Neural cell (in vitro differentiated cells): ENCODE measurements around the gene PDLIM5.

ENCODE experiments used
- EP300 ChIP-seq: fragments of 450-650 bp; conservative IDR thresholded peaks from 2 replicates; pipeline ENCODE4 v1.6.1; 2014; ENCODE audit warnings: antibody characterized with exemption, mild to moderate bottlenecking, moderate library complexity; ENCODE audit not compliant: poor library complexity, severe bottlenecking
- EZH2 ChIP-seq: fragments of 200-600, 300-800 bp; shearing (Covaris generic), sonication (generic); IDR thresholded peaks from 2 replicates; pipeline ENCODE4 v1.6.1; 2014; ENCODE audit warnings: antibody characterized with exemption, low read length, borderline replicate concordance, mild to moderate bottlenecking; ENCODE audit not compliant: insufficient read depth, poor library complexity, severe bottlenecking
- POLR2AphosphoS5 ChIP-seq: IDR thresholded peaks from 2 replicates; pipeline ENCODE4 v1.6.1; 2012
- SMC3 ChIP-seq: fragments of 450-650 bp; conservative IDR thresholded peaks from 2 replicates; pipeline ENCODE4 v1.6.1; 2014; ENCODE audit warnings: antibody characterized with exemption, mild to moderate bottlenecking, moderate library complexity; ENCODE audit not compliant: poor library complexity
- TAF1 ChIP-seq: IDR thresholded peaks from 2 replicates; pipeline ENCODE4 v1.6.1; 2012; ENCODE audit warnings: low read depth
- TF ChIP-seq, protein P1 (sequence below): fragments of 450-650 bp; IDR thresholded peaks from 2 replicates; pipeline ENCODE4 v1.5.1; 2014; ENCODE audit warnings: antibody characterized with exemption, mild to moderate bottlenecking, moderate library complexity; ENCODE audit not compliant: poor library complexity, severe bottlenecking

DNA sequence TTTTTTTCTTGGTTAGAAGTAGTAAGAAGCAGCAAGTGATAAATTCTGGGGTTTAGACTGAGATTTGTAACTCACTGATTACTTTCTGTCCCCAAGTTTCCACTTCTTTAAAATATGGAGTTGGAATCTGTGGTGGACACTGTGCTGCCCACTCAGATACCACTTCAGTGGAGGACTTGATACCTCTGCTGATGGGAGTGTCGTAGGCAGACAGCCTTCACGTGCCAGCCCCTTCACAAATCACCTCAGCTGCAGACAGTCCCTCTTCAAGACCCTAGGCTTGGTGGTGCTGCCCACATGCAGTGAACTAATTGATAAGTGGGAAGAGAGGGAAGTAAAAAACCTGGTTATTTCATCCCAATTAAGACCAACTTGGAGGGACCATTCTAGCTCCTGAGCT, 139.5 kb downstream of the PDLIM5 start:
- TF ChIP-seq EZH2 (no peak), EP300 (no peak), TAF1 (no peak), SMC3 (no peak), POLR2AphosphoS5 (no peak)
- TF ChIP-seq, protein P1, sequence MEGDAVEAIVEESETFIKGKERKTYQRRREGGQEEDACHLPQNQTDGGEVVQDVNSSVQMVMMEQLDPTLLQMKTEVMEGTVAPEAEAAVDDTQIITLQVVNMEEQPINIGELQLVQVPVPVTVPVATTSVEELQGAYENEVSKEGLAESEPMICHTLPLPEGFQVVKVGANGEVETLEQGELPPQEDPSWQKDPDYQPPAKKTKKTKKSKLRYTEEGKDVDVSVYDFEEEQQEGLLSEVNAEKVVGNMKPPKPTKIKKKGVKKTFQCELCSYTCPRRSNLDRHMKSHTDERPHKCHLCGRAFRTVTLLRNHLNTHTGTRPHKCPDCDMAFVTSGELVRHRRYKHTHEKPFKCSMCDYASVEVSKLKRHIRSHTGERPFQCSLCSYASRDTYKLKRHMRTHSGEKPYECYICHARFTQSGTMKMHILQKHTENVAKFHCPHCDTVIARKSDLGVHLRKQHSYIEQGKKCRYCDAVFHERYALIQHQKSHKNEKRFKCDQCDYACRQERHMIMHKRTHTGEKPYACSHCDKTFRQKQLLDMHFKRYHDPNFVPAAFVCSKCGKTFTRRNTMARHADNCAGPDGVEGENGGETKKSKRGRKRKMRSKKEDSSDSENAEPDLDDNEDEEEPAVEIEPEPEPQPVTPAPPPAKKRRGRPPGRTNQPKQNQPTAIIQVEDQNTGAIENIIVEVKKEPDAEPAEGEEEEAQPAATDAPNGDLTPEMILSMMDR, result no peak
